WTC11 (cell line): ENCODE measurements around the gene WDR83. TPM values are rescaled to one million over a fixed set of nuclear protein-coding genes. Genes with fewer than 3 reads are reported as not detected.
A peak's percentile ranks its signal among the peaks of the same experiment; 100 is the strongest.

Experiments
- CTCF ChIP-seq: fragments of 200-600 bp; IDR thresholded peaks from 2 replicates; pipeline ENCODE4 v1.8.0; 2022; ENCODE audit warnings: antibody characterized with exemption
- E2F1 ChIP-seq: sonication (generic); formaldehyde crosslinking; IDR thresholded peaks from 2 replicates; pipeline ENCODE4 v1.8.0; 2022; ENCODE audit warnings: mild to moderate bottlenecking, missing genetic modification reagents
- EMX1 ChIP-seq: fragments of 250-450 bp; sonication (Bioruptor Pico); IDR thresholded peaks from 2 replicates; pipeline ENCODE4 v1.8.0; 2021; ENCODE audit warnings: mild to moderate bottlenecking
- FOXK1 ChIP-seq: sonication (generic); formaldehyde crosslinking; IDR thresholded peaks from 2 replicates; pipeline ENCODE4 v1.8.0; 2022; ENCODE audit warnings: mild to moderate bottlenecking, moderate library complexity, missing genetic modification reagents
- FOXP1 ChIP-seq: sonication (generic); formaldehyde crosslinking; IDR thresholded peaks from 2 replicates; pipeline ENCODE4 v1.8.0; 2022; ENCODE audit warnings: missing genetic modification reagents, mild to moderate bottlenecking, moderate library complexity, borderline replicate concordance
- GRHL2 ChIP-seq: fragments of 250-450 bp; sonication (Bioruptor Pico); IDR thresholded peaks from 2 replicates; pipeline ENCODE4 v1.8.0; 2022; ENCODE audit warnings: mild to moderate bottlenecking, moderate library complexity; ENCODE audit not compliant: insufficient replicate concordance, severe bottlenecking
- IRF1 ChIP-seq: sonication (generic); formaldehyde crosslinking; IDR thresholded peaks from 2 replicates; pipeline ENCODE4 v1.8.0; 2023; ENCODE audit warnings: missing genetic modification reagents
- IRF2 ChIP-seq: sonication (generic); formaldehyde crosslinking; IDR thresholded peaks from 2 replicates; pipeline ENCODE4 v1.8.0; 2022; ENCODE audit warnings: low read depth, missing genetic modification reagents, borderline replicate concordance
- JUN ChIP-seq: sonication (generic); formaldehyde crosslinking; IDR thresholded peaks from 2 replicates; pipeline ENCODE4 v1.8.0; 2023; ENCODE audit warnings: mild to moderate bottlenecking, missing genetic modification reagents
- MXD4 ChIP-seq: fragments of 250-450 bp; sonication (Bioruptor Pico); IDR thresholded peaks from 2 replicates; pipeline ENCODE4 v1.8.0; 2021; ENCODE audit warnings: mild to moderate bottlenecking, moderate library complexity, borderline replicate concordance
- MYBL2 ChIP-seq: sonication (generic); formaldehyde crosslinking; IDR thresholded peaks from 2 replicates; pipeline ENCODE4 v1.8.1; 2023; ENCODE audit warnings: mild to moderate bottlenecking, moderate library complexity, missing genetic modification reagents
- NFATC4 ChIP-seq: fragments of 250-450 bp; sonication (Bioruptor Pico); IDR thresholded peaks from 2 replicates; pipeline ENCODE4 v1.9.0; 2021; ENCODE audit warnings: mild to moderate bottlenecking
- PRRX2 ChIP-seq: fragments of 250-450 bp; sonication (Bioruptor Pico); IDR thresholded peaks from 2 replicates; pipeline ENCODE4 v1.8.0; 2021; ENCODE audit warnings: mild to moderate bottlenecking
- RELA ChIP-seq: sonication (generic); formaldehyde crosslinking; IDR thresholded peaks from 2 replicates; pipeline ENCODE4 v1.8.1; 2022; ENCODE audit warnings: missing genetic modification reagents, mild to moderate bottlenecking, borderline replicate concordance
- SP1 ChIP-seq: sonication (generic); formaldehyde crosslinking; conservative IDR thresholded peaks from 2 replicates; pipeline ENCODE4 v1.8.1; 2022; ENCODE audit warnings: missing genetic modification reagents
- ZMAT4 ChIP-seq: fragments of 250-450 bp; sonication (Bioruptor Pico); IDR thresholded peaks from 2 replicates; pipeline ENCODE4 v1.9.0; 2021; ENCODE audit warnings: mild to moderate bottlenecking
- ZNF263 ChIP-seq: sonication (generic); formaldehyde crosslinking; IDR thresholded peaks from 2 replicates; pipeline ENCODE4 v1.8.1; 2022; ENCODE audit warnings: low read depth, mild to moderate bottlenecking, moderate library complexity, missing genetic modification reagents
- ZNF317 ChIP-seq: sonication (generic); formaldehyde crosslinking; IDR thresholded peaks from 2 replicates; pipeline ENCODE4 v1.8.1; 2023; ENCODE audit warnings: low read depth, mild to moderate bottlenecking, moderate library complexity, missing genetic modification reagents, borderline replicate concordance
- total RNA-seq: library from RNA; stranded (reverse); gene quantifications from 3 replicates; pipeline ENCODE4 v1.2.3, GENCODE V29; 2021
- TF ChIP-seq, protein P1 (sequence below): fragments of 250-450 bp; sonication (Bioruptor Pico); IDR thresholded peaks from 2 replicates; pipeline ENCODE4 v1.9.0; 2021; ENCODE audit warnings: mild to moderate bottlenecking
- TF ChIP-seq, protein P2 (sequence below): sonication (generic); formaldehyde crosslinking; IDR thresholded peaks from 2 replicates; pipeline ENCODE4 v1.8.0; 2023; ENCODE audit warnings: missing genetic modification reagents, mild to moderate bottlenecking, borderline replicate concordance
- TF ChIP-seq, protein P3 (sequence below): fragments of 250-450 bp; sonication (Bioruptor Pico); conservative IDR thresholded peaks from 2 replicates; pipeline ENCODE4 v1.9.0; 2021; ENCODE audit warnings: mild to moderate bottlenecking
- TF ChIP-seq, protein P4 (sequence below): sonication (generic); formaldehyde crosslinking; IDR thresholded peaks from 2 replicates; pipeline ENCODE4 v1.8.0; 2022; ENCODE audit warnings: mild to moderate bottlenecking, missing genetic modification reagents

WDR83 gene
- total RNA-seq, 1 experiment from 2014 or later = 21.8 TPM

DNA sequence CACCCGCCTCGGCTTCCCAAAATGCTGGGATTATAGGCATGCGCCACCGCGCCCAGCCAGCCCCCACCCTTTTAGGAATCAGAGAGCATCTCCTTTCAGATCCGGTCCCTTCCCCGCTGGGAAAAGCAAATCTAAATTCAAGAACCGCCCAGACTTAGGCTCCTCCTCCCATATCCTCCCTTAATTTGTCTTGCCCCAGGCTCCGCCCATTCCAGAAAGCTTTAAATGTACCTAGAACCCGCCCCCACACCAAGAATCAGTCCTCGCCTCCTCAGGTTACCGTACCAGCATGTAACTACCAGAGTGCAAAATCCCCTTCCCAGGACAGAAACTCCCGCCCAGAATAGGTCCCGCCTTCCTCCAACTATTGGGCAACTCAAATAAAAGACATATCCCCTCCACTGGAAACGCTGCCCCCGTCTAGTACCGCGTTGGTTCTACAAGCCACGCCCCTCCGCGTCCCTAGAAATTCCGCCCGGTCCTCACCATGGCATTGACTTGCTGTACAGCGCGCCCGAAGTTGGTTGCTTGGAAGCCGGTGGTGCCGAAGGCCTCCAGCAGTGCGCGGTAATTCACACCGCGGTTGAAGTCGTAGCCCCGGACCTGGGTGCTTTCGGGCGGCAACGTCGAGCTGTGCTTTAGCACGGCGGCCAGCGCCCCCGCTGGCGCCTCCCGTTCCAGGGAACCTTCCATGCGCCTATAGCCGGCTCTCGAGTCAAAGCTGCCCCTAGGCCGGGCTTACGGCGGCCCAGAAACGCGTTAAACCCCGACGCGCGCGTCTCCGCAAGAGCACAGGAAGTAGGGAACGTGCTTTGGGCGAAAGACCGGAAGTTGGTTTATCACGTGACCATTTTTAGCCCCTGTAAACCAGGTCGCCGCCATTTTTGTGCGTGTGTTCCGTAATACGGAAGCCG, 14.7 kb downstream of the WDR83 start, which contains the start of gene DHPS (continued):
- TF ChIP-seq E2F1 (no peak), IRF1 (no peak), GRHL2 (CRISPR knock-in tag) (no peak), SP1 (peak; percentile 42), JUN (peak; percentile 62; the same call in 1 of the 2 replicates), ZNF263 (CRISPR knock-in tag) (no peak), FOXP1 (0 out of 2 replicates have a peak, but pooled peaks have one; percentile 19), MXD4 (no peak), ZNF317 (CRISPR knock-in tag) (0 out of 2 replicates have a peak, but pooled peaks have one; percentile 18), MYBL2 (CRISPR knock-in tag) (no peak), RELA (CRISPR knock-in tag) (no peak), NFATC4 (CRISPR knock-in tag) (peak; percentile 74; the same call in 1 of the 2 replicates), CTCF (no peak), EMX1 (no peak), ZMAT4 (CRISPR knock-in tag) (no peak), IRF2 (CRISPR knock-in tag) (no peak), FOXK1 (CRISPR knock-in tag) (peak; percentile 77), PRRX2 (CRISPR knock-in tag) (no peak)
- TF ChIP-seq, protein P1, sequence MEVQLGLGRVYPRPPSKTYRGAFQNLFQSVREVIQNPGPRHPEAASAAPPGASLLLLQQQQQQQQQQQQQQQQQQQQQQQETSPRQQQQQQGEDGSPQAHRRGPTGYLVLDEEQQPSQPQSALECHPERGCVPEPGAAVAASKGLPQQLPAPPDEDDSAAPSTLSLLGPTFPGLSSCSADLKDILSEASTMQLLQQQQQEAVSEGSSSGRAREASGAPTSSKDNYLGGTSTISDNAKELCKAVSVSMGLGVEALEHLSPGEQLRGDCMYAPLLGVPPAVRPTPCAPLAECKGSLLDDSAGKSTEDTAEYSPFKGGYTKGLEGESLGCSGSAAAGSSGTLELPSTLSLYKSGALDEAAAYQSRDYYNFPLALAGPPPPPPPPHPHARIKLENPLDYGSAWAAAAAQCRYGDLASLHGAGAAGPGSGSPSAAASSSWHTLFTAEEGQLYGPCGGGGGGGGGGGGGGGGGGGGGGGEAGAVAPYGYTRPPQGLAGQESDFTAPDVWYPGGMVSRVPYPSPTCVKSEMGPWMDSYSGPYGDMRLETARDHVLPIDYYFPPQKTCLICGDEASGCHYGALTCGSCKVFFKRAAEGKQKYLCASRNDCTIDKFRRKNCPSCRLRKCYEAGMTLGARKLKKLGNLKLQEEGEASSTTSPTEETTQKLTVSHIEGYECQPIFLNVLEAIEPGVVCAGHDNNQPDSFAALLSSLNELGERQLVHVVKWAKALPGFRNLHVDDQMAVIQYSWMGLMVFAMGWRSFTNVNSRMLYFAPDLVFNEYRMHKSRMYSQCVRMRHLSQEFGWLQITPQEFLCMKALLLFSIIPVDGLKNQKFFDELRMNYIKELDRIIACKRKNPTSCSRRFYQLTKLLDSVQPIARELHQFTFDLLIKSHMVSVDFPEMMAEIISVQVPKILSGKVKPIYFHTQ = peak; percentile 67; the same call in 1 of the 2 replicates
- TF ChIP-seq, protein P2, sequence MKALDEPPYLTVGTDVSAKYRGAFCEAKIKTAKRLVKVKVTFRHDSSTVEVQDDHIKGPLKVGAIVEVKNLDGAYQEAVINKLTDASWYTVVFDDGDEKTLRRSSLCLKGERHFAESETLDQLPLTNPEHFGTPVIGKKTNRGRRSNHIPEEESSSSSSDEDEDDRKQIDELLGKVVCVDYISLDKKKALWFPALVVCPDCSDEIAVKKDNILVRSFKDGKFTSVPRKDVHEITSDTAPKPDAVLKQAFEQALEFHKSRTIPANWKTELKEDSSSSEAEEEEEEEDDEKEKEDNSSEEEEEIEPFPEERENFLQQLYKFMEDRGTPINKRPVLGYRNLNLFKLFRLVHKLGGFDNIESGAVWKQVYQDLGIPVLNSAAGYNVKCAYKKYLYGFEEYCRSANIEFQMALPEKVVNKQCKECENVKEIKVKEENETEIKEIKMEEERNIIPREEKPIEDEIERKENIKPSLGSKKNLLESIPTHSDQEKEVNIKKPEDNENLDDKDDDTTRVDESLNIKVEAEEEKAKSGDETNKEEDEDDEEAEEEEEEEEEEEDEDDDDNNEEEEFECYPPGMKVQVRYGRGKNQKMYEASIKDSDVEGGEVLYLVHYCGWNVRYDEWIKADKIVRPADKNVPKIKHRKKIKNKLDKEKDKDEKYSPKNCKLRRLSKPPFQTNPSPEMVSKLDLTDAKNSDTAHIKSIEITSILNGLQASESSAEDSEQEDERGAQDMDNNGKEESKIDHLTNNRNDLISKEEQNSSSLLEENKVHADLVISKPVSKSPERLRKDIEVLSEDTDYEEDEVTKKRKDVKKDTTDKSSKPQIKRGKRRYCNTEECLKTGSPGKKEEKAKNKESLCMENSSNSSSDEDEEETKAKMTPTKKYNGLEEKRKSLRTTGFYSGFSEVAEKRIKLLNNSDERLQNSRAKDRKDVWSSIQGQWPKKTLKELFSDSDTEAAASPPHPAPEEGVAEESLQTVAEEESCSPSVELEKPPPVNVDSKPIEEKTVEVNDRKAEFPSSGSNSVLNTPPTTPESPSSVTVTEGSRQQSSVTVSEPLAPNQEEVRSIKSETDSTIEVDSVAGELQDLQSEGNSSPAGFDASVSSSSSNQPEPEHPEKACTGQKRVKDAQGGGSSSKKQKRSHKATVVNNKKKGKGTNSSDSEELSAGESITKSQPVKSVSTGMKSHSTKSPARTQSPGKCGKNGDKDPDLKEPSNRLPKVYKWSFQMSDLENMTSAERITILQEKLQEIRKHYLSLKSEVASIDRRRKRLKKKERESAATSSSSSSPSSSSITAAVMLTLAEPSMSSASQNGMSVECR (CRISPR knock-in tag) = peak; percentile 68; the same call in 1 of the 2 replicates
- TF ChIP-seq, protein P3, sequence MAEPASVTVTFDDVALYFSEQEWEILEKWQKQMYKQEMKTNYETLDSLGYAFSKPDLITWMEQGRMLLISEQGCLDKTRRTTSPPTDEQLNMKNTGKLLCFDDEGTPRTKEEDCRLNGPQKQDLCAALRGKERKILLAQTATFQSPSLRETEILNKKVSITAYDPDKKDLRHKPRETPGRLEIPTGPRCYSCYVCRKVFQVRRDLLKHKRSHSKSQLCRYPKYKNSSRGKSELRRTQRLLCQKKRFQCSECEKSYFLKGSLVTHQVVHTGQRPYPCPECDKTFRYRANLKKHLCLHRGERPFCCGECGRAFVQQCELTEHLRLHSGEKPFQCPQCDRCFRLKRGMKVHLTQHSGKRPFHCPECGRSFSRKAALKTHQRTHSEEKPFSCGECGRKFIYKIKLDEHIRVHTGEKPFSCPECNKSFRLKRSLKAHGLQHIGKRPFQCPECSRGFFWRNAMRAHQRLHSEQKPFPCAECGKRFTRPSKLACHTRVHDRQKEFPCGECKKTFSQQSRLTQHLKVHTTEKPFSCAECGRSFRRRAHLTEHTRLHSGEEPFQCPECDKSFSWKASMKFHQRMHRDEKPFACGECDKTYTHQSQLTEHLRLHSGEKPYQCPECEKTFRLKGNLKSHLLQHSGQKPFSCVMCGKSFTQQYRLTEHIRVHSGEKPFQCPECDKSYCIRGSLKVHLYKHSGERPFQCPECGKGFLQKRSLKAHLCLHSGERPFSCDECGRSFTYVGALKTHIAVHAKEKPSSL (CRISPR knock-in tag) = no peak
- TF ChIP-seq, protein P4, sequence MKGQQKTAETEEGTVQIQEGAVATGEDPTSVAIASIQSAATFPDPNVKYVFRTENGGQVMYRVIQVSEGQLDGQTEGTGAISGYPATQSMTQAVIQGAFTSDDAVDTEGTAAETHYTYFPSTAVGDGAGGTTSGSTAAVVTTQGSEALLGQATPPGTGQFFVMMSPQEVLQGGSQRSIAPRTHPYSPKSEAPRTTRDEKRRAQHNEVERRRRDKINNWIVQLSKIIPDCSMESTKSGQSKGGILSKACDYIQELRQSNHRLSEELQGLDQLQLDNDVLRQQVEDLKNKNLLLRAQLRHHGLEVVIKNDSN (CRISPR knock-in tag) = peak; percentile 94
